ENCODE measurements around the gene CELF5.

GRCh38 chr19:3257071-3257470 is 32.6 kb downstream of the CELF5 start:
- TF ChIP-seq POLR2A (IDR thresholded peaks at IDR 0.05): no peak
- no peak for TF ChIP-seq EP300 (IDR thresholded peaks at IDR 0.05)
- TF ChIP-seq CTCF (IDR thresholded peaks at IDR 0.05): no peak
- TF ChIP-seq POLR2AphosphoS5 (IDR thresholded peaks at IDR 0.05): no peak

All from sigmoid colon (tissue), 4 donors.